B cell (primary cell): Measurements from ENCODE around the gene RCVRN. TPM values are rescaled to one million over a fixed set of nuclear protein-coding genes. Genes with fewer than 3 reads are reported as not detected.

ENCODE experiments used
- ATAC-seq: fragments of 200-7000 bp; cut with Tn5 transposase; one replicate; pipeline ENCODE4 v1.10.0; 2021; ENCODE audit warnings: low read depth, mild to moderate bottlenecking, moderate number of reproducible peaks, moderate library complexity
- CTCF ChIA-PET: fragments of 350-600 bp; sonication (Branson Sonifier 250); formaldehyde crosslinking; loops from one replicate; lab custom pipeline; 2021; ENCODE audit warnings: antibody characterized with exemption, inconsistent platforms; lab: Charles Lee
- POLR2A ChIA-PET: fragments of 350-600 bp; sonication (Branson Sonifier 250); formaldehyde crosslinking; loops from one replicate; lab custom pipeline; 2021; ENCODE audit warnings: antibody characterized with exemption; lab: Charles Lee
- DNase-seq: peaks from one replicate; pipeline ENCODE4 v3.0.0; 2013
- H2AFZ ChIP-seq: 2 replicates; pipeline ENCODE4 v1.6.1; 2012; ENCODE audit warnings: mild to moderate bottlenecking, low read depth, low read length; ENCODE audit not compliant: insufficient read depth, poor library complexity, severe bottlenecking
- H3K27ac ChIP-seq, 2 donors: 1 replicate in 1 of 2; 2 replicates in 1 of 2; pipeline ENCODE4 v1.5.1; 2012 to 2013; ENCODE audit warnings: low read length in 2 of 2, mild to moderate bottlenecking in 2 of 2, moderate library complexity in 1 of 2
- H3K27me3 ChIP-seq, 4 experiments: fragments of 200-600 bp in 1 of 4; sonication (generic) in 1 of 4; replicated peaks in 1 of 4; 1 replicate in 2 of 4; 2 replicates in 2 of 4; pipeline versions ENCODE4 v1.6.1 to v1.7.0; 2013 to 2016; ENCODE audit warnings: low read length in 3 of 4, mild to moderate bottlenecking in 2 of 4, mixed read lengths in 1 of 4, moderate library complexity in 1 of 4; ENCODE audit not compliant: insufficient read depth in 4 of 4, control insufficient read depth in 3 of 4; ENCODE audit errors: control extremely low read depth in 1 of 4
- H3K36me3 ChIP-seq, 2 experiments: replicated peaks in 1 of 2; 1 replicate in 1 of 2; 2 replicates in 1 of 2; pipeline versions ENCODE4 v1.6.1 to v1.7.1; 2013; ENCODE audit warnings: low read length in 1 of 2; ENCODE audit not compliant: insufficient read depth in 2 of 2, control insufficient read depth in 1 of 2; ENCODE audit errors: control extremely low read depth in 1 of 2, extremely low read depth in 1 of 2
- H3K4me1 ChIP-seq, 2 donors: fragments of 200-600 bp in 1 of 2; sonication (generic) in 1 of 2; 1 replicate in 1 of 2; 2 replicates in 1 of 2; pipeline versions ENCODE4 v1.5.1 to v1.6.1; 2013 to 2017; ENCODE audit warnings: low read length in 2 of 2; ENCODE audit not compliant: control insufficient read depth in 2 of 2, insufficient read depth in 2 of 2
- H3K4me2 ChIP-seq: replicated peaks from 2 replicates; pipeline ENCODE3; 2012; ENCODE audit warnings: mild to moderate bottlenecking, low read depth, low read length; ENCODE audit not compliant: poor library complexity, severe bottlenecking
- H3K4me3 ChIP-seq, 5 experiments: fragments of 200-600 bp in 1 of 5; sonication (generic) in 1 of 5; 1 replicate in 3 of 5; 2 replicates in 2 of 5; pipeline versions ENCODE4 v1.5.1 to v1.7.0; 2011 to 2016; ENCODE audit warnings: low read length in 4 of 5, mild to moderate bottlenecking in 4 of 5, low read depth in 2 of 5, control low read depth in 1 of 5, moderate library complexity in 1 of 5; ENCODE audit not compliant: insufficient read depth in 1 of 5; ENCODE audit errors: control extremely low read depth in 1 of 5, extremely low read depth in 1 of 5
- H3K79me2 ChIP-seq: fragments of 200-600 bp; sonication (generic); one replicate; pipeline ENCODE4 v1.6.0; 2016; ENCODE audit warnings: low read length; ENCODE audit not compliant: control insufficient read depth, insufficient read depth
- H3K9ac ChIP-seq: fragments of 200-600 bp; sonication (generic); 2 replicates; pipeline ENCODE4 v1.6.1; 2017; ENCODE audit warnings: mild to moderate bottlenecking, low read length, moderate library complexity
- H3K9me3 ChIP-seq, 3 donors: one replicate each; pipeline versions ENCODE4 v1.6.1 to v1.7.1; 2013; ENCODE audit warnings: low read length in 2 of 3; ENCODE audit not compliant: control insufficient read depth in 2 of 3, insufficient read depth in 1 of 3; ENCODE audit errors: control extremely low read depth in 1 of 3
- H4K20me1 ChIP-seq: 2 replicates; pipeline ENCODE4 v1.6.0; 2012; ENCODE audit warnings: mild to moderate bottlenecking, low read length; ENCODE audit not compliant: insufficient read depth, control insufficient read depth, poor library complexity, severe bottlenecking
- H3K27ac Mint-ChIP-seq: one replicate; pipeline ENCODE4 v1.8.0; 2021; ENCODE audit warnings: mixed read lengths
- H3K27me3 Mint-ChIP-seq: one replicate; pipeline ENCODE4 v1.8.0; 2021; ENCODE audit warnings: mixed read lengths
- H3K4me1 Mint-ChIP-seq: one replicate; pipeline ENCODE4 v1.8.0; 2021; ENCODE audit warnings: mixed read lengths
- H3K4me3 Mint-ChIP-seq: one replicate; pipeline ENCODE4 v1.8.0; 2021; ENCODE audit warnings: mixed read lengths
- H3K9me3 Mint-ChIP-seq: one replicate; pipeline ENCODE4 v1.8.0; 2022; ENCODE audit warnings: mixed read lengths; ENCODE audit not compliant: insufficient read depth
- CTCF ChIP-seq: fragments of 200-600 bp; IDR thresholded peaks from one replicate; pipeline ENCODE4 v1.8.0; 2022; ENCODE audit warnings: antibody characterized with exemption, mild to moderate bottlenecking
- EZH2 ChIP-seq: IDR thresholded peaks from 2 replicates; pipeline ENCODE4 v1.6.1; 2012; ENCODE audit warnings: borderline replicate concordance, low read depth, mild to moderate bottlenecking, moderate library complexity, low read length; ENCODE audit not compliant: insufficient read depth, poor library complexity, severe bottlenecking
- WGBS: methylation state at CpG from one replicate; pipeline ENCODE4 v1.1.5; 2013; ENCODE audit warnings: missing lambda C conversion rate; ENCODE audit not compliant: insufficient coverage; 5-methylcytosine and 5-hydroxymethylcytosine counted together
- intact Hi-C: fragments of 100-400 bp; cut with micrococcal nuclease; formaldehyde crosslinking; loops from one replicate; pipeline ENCODE4 v1.10.0; 2022
- polyA plus RNA-seq: library from polyadenylated mRNA; depleted of rRNA; stranded (reverse); fragments of >200 nt; gene quantifications from 2 replicates; pipeline ENCODE4 v1.2.3, GENCODE V29; 2012
- total RNA-seq, 2 donors: library from RNA; stranded (reverse); fragments of 120-200 nt in 1 of 2; gene quantifications; 1 replicate in 1 of 2; 2 replicates in 1 of 2; pipeline versions ENCODE4 v1.2.3 to v1.2.4, GENCODE V29; 2013 to 2022

Gene RCVRN
- total and polyA plus RNA-seq, 2 donors (not counting 1 experiment from before 2014, with no cell fraction given) = 0.16 TPM; not detected in 1

GRCh38 chr17:9874722-9875121 lies 30.3 kb downstream of the RCVRN start:
- Histone ChIP-seq H4K20me1 (no peaks in the 10 kb centered on the region), H3K27ac (no peak overlapping the region), H2AFZ (no peak overlapping the region), H3K27me3 (peaks cover 0 to 8% (median 0%) of the 10 kb centered on the region in 4 experiments), H3K4me3 (no peak overlapping the region), H3K79me2 (no peaks in the 10 kb centered on the region), H3K4me2 (no peak overlapping the region), H3K9me3 (no peaks in the 10 kb centered on the region), H3K4me1 (no peaks in the 10 kb centered on the region), H3K9ac (no peak overlapping the region), H3K36me3 (no peaks in the 10 kb centered on the region)
- DNase-seq = no peak
- Mint-ChIP-seq H3K4me3 (no peak overlapping the region), H3K27me3 (peaks cover 9% of the 10 kb centered on the region), H3K27ac (no peak overlapping the region), H3K9me3 (no peaks in the 10 kb centered on the region), H3K4me1 (no peaks in the 10 kb centered on the region)
- TF ChIP-seq CTCF (no peak), EZH2 (no peak)
- intact Hi-C loops = no loop called here
- ATAC-seq = no peak
- ChIA-PET CTCF (interaction anchor here (0.9 kb wide), 1 partner anchor 45 kb away, joined by 3 read pairs; no protein-coding TSS in a partner anchor), POLR2A (no interaction called here)
- no CpG with 5 or more reads among the region's 3 CpGs for WGBS

- no peaks in the 10 kb centered on the region for H3K9me3 Mint-ChIP-seq
- Histone ChIP-seq H3K27ac (no peak overlapping the region), H3K79me2 (no peaks in the 10 kb centered on the region), H3K9ac (no peak overlapping the region), H3K4me3 (no peak overlapping the region), H3K4me1 (no peaks in the 10 kb centered on the region), H2AFZ (no peak overlapping the region), H3K27me3 (peaks cover 0 to 8% (median 0%) of the 10 kb centered on the region in 4 experiments), H3K4me2 (no peak overlapping the region), H3K9me3 (peaks cover 0 to 3% (median 0%) of the 10 kb centered on the region in 3 donors), H4K20me1 (no peaks in the 10 kb centered on the region), H3K36me3 (no peaks in the 10 kb centered on the region)
- no peak overlapping the region for H3K4me3 Mint-ChIP-seq
- H3K27ac Mint-ChIP-seq = no peak overlapping the region
- H3K4me1 Mint-ChIP-seq = no peaks in the 10 kb centered on the region
- no peak for ATAC-seq
- intact Hi-C loops = no loop called here
- WGBS = 71% methylated on average over 6 of the region's 6 CpGs
- no peak for TF ChIP-seq CTCF
- TF ChIP-seq EZH2 = no peak
- POLR2A ChIA-PET = no interaction called here
- CTCF ChIA-PET = no interaction called here
- peaks cover 9% of the 10 kb centered on the region for H3K27me3 Mint-ChIP-seq
- no peak for DNase-seq
Measured at GRCh38 chr17:9872852-9873251, 32.2 kb downstream of the RCVRN start.
